Measurements from ENCODE around the gene ARHGEF10L. TPM values are rescaled to one million over a fixed set of nuclear protein-coding genes. Genes with fewer than 3 reads are reported as not detected.

The ARHGEF10L gene
- total RNA-seq, 2 experiments from 2014 or later: not detected

DNA sequence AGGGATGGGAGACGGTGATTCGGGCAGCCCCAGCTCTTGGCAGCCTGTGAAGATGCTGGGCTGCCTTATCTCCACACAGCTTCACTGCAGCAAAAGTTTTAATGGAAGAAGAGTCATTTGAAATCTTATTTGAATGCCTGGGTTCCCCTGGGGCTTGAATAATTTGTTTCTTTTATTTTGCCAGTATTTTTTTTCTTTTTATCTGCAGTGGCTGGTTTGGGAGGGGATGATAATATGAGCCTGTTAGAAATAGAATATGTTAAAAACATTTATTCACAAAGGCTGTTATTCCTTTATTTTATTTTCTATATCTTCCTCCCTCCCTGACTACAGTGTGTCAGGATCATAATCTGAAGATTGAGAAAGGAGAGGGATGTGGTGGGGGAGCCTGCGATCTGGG lies 103.4 kb downstream of the ARHGEF10L start:
- CTCF ChIA-PET: no interaction called here
- H3K36me3 Mint-ChIP-seq (ENCODE audit: low read depth): no peaks in the 10 kb centered on the region
- no peak overlapping the region for H3K4me3 Mint-ChIP-seq
- ATAC-seq (no peak), DNase-seq (no peak)
- H3K9me3 Mint-ChIP-seq (ENCODE audit: insufficient read depth): no peaks in the 10 kb centered on the region
- no peaks in the 10 kb centered on the region for H3K27me3 Mint-ChIP-seq (ENCODE audit: low read depth)
- POLR2A ChIA-PET: no interaction called here
- H3K27ac Mint-ChIP-seq: no peak overlapping the region
- no peaks in the 10 kb centered on the region for H3K4me1 Mint-ChIP-seq (ENCODE audit: low read depth)

DNA sequence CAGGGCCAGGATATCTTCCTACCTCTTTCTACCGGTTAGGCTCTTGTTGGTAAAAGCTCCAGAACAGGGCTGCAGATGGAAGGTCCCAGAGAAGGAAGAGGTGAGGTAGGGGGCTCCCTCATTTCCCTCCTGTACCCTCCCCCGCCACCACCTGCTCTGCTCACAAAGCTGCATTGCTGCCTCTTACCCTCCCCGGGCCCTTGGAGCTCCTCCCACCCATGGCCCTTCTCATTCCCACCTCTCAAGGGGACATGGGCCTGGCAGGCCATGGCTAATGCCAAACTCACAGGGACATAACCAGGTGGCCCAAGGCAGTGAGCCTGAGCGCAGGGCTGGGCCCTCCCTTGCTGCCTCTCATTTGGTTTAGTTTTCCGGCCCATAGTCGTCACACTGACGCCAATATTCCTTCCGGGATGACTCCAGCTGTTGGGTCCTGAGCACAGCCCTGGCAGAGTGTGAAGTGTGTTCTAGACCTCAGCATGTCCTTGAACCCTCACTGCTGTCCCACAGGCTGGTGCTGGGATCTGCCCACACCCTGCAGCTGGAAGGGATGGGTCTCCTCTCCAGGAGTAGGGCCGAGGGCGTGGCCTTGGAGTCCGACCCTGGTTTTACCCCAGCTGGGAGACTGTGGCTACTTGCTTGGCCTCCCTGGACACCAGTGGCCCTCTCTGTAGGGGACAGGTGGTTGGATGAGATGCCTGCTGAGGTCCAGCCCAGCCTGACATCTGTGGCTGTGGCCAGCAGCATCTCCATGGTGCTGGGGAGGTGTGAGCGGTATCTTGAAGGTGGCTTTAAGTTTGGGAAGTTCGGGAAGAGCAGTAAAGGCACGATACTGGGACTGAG lies 104.6 kb downstream of the ARHGEF10L start:
- no peaks in the 10 kb centered on the region for H3K9me3 Mint-ChIP-seq (ENCODE audit: insufficient read depth)
- no peak overlapping the region for H3K4me3 Mint-ChIP-seq
- ChIA-PET CTCF (no interaction called here), POLR2A (no interaction called here)
- no peaks in the 10 kb centered on the region for H3K27me3 Mint-ChIP-seq (ENCODE audit: low read depth)
- no peaks in the 10 kb centered on the region for H3K36me3 Mint-ChIP-seq (ENCODE audit: low read depth)
- H3K27ac Mint-ChIP-seq: no peak overlapping the region
- H3K4me1 Mint-ChIP-seq (ENCODE audit: low read depth): no peaks in the 10 kb centered on the region
- ATAC-seq (no peak), DNase-seq (no peak)

DNA sequence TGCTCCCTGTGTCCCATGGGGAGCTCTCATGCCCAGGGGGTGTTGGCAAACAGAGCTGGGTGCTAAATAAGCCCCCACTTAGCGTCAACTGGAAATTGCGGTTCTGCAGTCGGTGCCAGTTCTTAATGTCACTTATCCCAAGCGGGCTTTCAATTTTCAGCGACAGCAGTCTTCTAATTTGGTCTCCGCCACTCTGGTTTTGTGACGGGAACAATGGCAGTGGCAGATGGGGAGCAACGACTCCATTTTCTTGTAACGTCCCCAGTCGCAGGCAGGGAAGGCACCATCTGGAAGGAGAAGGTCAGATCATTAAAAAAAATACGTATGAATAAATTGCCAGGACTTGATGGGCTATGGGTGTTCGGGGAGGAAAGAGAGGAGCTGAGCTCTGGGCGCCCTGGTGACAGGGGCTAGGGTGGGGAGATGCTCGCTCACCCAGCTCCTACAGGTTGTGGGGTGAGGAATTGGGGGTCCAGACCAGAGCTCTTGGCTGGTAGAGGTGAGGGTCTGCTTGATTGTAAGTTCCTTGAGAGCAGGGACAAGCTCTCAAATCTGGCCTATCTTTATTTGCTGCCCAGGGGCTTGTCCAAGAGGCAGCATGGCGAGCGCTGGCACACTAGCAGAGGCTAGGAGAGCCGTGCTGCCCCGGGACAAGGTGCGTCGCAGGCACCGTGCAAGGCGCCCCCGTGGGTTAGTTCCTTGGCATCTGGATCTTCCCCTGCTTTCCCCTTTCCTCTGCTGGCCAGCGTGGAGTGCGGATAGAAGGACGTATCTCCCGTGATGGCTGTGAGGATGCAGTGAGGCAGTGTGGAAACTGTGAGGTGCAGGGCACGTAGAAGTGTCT lies 105.8 kb downstream of the ARHGEF10L start:
- Mint-ChIP-seq H3K4me3 (no peak overlapping the region), H3K36me3 (ENCODE audit: low read depth) (no peaks in the 10 kb centered on the region), H3K27ac (no peak overlapping the region), H3K4me1 (ENCODE audit: low read depth) (no peaks in the 10 kb centered on the region), H3K9me3 (ENCODE audit: insufficient read depth) (no peaks in the 10 kb centered on the region), H3K27me3 (ENCODE audit: low read depth) (no peaks in the 10 kb centered on the region)
- ChIA-PET POLR2A (no interaction called here), CTCF (no interaction called here)
- ATAC-seq (no peak), DNase-seq (no peak)

DNA sequence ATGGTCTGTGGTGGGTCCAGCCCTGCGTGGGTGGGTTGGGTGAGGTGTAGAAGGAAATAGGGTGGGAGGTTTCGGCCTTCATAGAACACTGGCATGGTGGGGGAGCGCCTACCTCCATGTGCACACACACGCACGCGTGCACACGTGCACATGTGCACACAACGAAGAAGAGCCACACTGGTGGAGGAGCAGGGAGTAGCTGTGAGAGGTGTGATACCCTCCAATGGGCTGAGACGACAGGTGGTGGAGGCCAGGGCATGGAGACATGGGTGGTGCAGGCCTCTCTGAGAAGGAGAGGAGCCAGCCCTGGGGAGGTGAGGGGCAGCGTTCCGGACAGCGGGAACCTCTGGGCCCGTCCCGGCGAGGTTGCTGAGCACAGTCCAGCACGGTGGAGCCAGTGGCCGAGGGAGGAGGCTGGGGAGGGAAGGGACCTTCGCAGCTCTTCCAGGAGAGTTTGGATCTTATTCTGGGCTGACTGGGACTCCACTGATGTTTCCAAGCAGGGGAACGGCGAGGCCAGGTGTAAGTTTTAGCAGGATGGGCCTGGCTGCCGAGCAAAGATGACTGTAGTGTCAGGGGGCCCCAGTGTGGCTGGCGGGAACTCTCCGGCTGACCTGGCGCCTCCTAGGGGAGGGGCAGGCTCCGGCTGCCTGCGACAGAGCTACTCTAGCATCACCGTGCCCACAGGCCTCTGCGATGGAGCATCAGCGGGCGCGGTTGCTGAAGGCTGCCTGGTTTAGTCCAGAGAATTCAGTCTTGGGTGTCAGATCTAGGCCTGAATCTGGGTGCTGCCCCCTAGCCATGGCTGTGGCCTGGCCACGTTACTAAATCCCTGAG lies 107.2 kb downstream of the ARHGEF10L start:
- ChIA-PET CTCF (no interaction called here), POLR2A (no interaction called here)
- ATAC-seq: no peak
- Mint-ChIP-seq H3K27ac (no peak overlapping the region), H3K9me3 (ENCODE audit: insufficient read depth) (no peaks in the 10 kb centered on the region), H3K4me1 (ENCODE audit: low read depth) (no peaks in the 10 kb centered on the region), H3K27me3 (ENCODE audit: low read depth) (no peaks in the 10 kb centered on the region), H3K36me3 (ENCODE audit: low read depth) (no peaks in the 10 kb centered on the region), H3K4me3 (no peak overlapping the region)
- no peak for DNase-seq

DNA sequence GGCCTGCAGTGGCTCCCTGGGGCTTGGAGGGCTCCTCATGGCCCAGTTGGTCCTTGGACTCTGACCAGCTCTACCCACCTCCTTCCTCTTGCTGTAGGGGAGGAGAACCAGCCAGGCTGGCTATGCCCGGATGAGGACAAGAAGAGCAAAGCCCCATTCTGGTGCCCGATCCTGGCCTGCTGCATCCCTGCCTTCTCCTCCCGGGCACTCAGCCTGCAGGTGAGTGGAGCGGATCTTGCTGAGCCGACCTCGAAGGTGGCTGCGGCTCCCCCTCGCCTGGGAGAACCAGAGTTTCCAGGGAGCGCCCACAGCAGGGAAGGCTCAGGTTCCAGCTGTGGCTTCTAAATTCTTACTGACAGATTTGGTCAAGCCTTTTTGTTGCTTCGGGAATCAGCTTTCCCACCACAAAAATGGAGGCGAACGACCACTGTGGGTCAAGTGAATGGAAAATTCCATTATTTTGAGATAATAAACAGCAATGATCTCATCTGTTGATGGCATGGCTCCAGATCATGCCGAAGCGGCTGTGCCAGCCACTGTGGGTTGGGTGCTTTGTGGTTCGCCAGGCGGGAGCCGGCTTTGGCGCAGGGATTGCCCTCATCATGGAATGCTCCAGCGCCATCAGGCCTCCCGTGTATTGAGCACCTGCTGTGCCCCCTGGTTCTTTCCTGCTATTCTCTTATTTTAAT lies 109.1 kb downstream of the ARHGEF10L start:
- H3K4me3 Mint-ChIP-seq: no peak overlapping the region
- ChIA-PET CTCF (no interaction called here), POLR2A (no interaction called here)
- H3K36me3 Mint-ChIP-seq (ENCODE audit: low read depth): no peaks in the 10 kb centered on the region
- no peak overlapping the region for H3K27ac Mint-ChIP-seq
- H3K9me3 Mint-ChIP-seq (ENCODE audit: insufficient read depth): no peaks in the 10 kb centered on the region
- DNase-seq (no peak), ATAC-seq (no peak)
- no peaks in the 10 kb centered on the region for H3K27me3 Mint-ChIP-seq (ENCODE audit: low read depth)
- H3K4me1 Mint-ChIP-seq (ENCODE audit: low read depth): no peaks in the 10 kb centered on the region

DNA sequence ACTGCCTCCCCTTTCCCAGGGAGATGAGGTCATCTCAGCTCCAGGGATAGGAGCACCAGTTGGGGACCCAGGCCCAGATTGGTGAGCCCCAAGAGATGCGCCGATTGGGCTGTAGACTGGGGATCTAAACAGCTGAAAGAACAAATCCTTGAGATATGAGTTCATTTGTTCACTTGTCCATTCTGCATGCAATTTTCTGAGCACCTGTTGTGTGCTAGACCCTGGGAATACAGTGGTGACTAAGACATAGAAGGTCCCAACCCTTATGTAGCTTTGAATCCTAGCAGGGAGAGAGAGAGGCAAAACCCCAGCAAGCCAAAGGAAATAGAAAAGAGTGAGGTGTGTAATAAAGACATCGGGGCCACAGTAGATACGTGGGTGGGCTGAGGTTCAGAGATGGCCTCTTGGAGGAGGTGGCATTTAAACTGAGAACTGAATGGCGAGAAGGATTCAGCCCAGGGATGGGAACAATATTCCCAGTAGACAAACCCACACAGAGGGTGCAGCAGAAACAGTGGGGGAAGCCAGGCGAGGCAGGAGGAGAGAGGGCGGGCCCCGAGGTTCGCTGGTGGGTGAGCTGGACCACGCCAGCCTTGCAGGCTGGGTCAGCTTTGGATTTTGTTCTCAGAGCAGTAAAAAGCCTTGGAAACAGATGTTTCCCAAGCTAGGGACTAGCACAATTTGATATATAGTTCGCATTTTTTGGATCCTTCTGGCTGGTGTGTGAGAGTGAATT lies 110.0 kb downstream of the ARHGEF10L start:
- POLR2A ChIA-PET: no interaction called here
- ATAC-seq (no peak), DNase-seq (no peak)
- no peaks in the 10 kb centered on the region for H3K9me3 Mint-ChIP-seq (ENCODE audit: insufficient read depth)
- CTCF ChIA-PET: no interaction called here
- H3K4me3 Mint-ChIP-seq: no peak overlapping the region
- no peak overlapping the region for H3K27ac Mint-ChIP-seq
- no peaks in the 10 kb centered on the region for H3K4me1 Mint-ChIP-seq (ENCODE audit: low read depth)
- no peaks in the 10 kb centered on the region for H3K36me3 Mint-ChIP-seq (ENCODE audit: low read depth)
- H3K27me3 Mint-ChIP-seq (ENCODE audit: low read depth): no peaks in the 10 kb centered on the region

DNA sequence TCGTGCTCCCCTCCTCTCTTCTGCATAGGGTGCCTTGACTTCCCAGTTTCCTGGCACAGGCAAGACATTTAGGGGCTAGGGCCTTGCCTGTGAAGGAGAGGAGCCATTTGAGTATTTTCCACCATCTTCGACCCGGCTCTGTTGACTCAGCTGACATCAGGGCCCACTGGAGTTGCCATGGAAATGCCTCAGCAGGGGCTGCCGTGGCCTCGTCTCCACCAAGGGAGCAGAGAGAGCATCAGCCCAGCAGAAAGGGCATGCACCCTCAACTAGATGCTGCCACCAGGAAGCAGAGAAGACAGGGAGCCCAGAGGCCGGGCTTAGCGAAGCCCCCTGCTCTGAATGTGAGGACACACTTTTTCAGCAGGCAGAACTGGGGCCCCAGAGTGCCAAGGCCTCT lies 113.8 kb downstream of the ARHGEF10L start:
- H3K4me3 Mint-ChIP-seq: no peak overlapping the region
- DNase-seq: no peak
- no peaks in the 10 kb centered on the region for H3K36me3 Mint-ChIP-seq (ENCODE audit: low read depth)
- no peaks in the 10 kb centered on the region for H3K4me1 Mint-ChIP-seq (ENCODE audit: low read depth)
- H3K27me3 Mint-ChIP-seq (ENCODE audit: low read depth): no peaks in the 10 kb centered on the region
- ChIA-PET POLR2A (no interaction called here), CTCF (no interaction called here)
- ATAC-seq: no peak
- H3K27ac Mint-ChIP-seq: no peak overlapping the region
- no peaks in the 10 kb centered on the region for H3K9me3 Mint-ChIP-seq (ENCODE audit: insufficient read depth)

DNA sequence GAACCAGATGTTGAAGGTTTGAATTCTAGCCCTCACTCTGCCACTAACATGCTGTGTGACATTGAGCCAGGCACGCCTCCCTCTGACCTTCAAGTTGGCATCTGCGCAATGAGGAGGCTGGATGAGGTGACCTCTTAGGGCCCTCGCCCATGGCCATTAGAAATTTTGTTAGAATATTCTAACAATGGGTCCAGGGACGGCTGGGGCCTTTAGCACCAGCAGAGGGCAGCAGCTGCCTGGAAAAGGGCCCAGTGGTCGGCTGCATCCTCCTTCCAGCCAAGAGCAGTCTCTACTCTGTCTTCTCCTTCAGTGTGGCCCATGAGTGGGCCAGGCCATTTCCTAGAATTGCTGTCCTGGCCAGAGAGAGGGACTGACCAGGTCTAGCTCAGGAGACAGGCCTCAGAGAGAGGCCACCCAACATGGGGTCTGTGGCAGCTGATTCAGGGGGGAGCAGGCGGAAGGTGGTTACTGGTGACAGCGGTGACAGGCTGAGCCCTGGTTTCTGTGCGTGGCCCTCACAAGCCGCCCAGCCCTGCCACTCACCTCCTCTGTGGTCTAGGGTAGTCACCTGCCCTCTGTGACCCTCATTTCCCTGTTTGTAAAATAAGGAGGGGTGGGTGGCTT lies 114.3 kb downstream of the ARHGEF10L start:
- POLR2A ChIA-PET: no interaction called here
- Mint-ChIP-seq H3K27ac (no peak overlapping the region), H3K36me3 (ENCODE audit: low read depth) (no peaks in the 10 kb centered on the region), H3K4me3 (no peak overlapping the region), H3K4me1 (ENCODE audit: low read depth) (no peaks in the 10 kb centered on the region), H3K27me3 (ENCODE audit: low read depth) (no peaks in the 10 kb centered on the region), H3K9me3 (ENCODE audit: insufficient read depth) (no peaks in the 10 kb centered on the region)
- DNase-seq (peak; percentile 35), ATAC-seq (no peak)
- CTCF ChIA-PET: no interaction called here

DNA sequence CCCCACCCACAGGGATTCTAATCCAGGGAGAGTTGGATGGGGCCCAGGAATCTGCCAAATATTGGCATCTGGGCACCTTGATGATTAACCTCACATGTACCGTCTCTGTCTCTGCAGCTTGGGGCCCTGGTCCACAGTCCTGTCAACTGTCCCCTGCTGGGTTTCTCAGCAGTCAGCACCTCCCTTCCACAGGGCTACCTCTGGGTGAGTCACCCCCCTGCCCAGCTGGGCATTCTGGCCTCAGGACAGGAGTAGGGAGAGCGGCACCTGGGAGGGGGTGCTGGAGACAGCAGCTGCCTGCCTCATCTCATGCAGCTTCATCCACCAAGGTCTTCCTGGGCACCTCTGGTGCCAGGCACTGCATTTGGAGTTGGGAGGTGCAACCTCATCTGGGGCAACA lies 115.0 kb downstream of the ARHGEF10L start:
- ChIA-PET CTCF (no interaction called here), POLR2A (no interaction called here)
- ATAC-seq (no peak), DNase-seq (no peak)
- H3K4me1 Mint-ChIP-seq (ENCODE audit: low read depth): no peaks in the 10 kb centered on the region
- no peaks in the 10 kb centered on the region for H3K36me3 Mint-ChIP-seq (ENCODE audit: low read depth)
- no peak overlapping the region for H3K4me3 Mint-ChIP-seq
- no peak overlapping the region for H3K27ac Mint-ChIP-seq
- H3K9me3 Mint-ChIP-seq (ENCODE audit: insufficient read depth): no peaks in the 10 kb centered on the region
- no peaks in the 10 kb centered on the region for H3K27me3 Mint-ChIP-seq (ENCODE audit: low read depth)

DNA sequence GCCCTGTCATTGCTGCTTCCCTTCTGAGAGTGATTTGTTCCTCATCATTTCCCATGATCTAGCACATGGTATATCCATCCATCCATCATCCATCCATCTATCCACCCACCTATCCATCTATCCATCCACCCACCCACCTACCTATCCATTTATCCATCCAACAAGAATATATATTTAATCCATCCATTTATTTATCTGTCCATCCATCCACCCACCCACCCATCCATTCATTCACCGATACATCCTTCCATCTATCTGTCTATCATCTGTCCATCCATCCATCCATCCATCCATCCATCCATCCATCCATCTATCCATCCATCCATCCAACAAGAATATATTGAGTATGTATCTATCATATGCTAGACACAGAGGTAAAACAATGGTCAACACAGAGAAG lies 115.7 kb downstream of the ARHGEF10L start:
- no peaks in the 10 kb centered on the region for H3K36me3 Mint-ChIP-seq (ENCODE audit: low read depth)

DNA sequence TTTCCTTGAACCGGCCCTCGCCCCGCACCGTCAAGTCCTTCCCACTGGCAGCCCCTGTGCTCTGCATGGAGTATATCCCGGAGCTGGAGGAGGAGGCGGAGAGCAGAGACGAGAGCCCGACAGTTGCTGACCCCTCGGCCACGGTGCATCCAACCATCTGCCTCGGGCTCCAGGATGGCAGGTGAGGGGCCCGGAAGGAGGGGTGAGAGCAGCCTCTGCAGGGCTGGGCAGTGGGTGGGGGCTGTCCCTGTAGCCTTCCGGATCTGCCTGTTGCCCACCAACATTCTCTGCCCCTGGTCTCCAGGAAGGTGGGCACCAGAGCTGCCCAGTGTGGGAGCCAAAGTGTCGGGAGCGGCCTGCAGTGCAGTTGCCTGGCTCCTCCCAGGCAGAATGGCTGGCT lies 116.4 kb downstream of the ARHGEF10L start:
- no peaks in the 10 kb centered on the region for H3K4me1 Mint-ChIP-seq (ENCODE audit: low read depth)
- ATAC-seq (no peak), DNase-seq (no peak)
- no peaks in the 10 kb centered on the region for H3K9me3 Mint-ChIP-seq (ENCODE audit: insufficient read depth)
- no peaks in the 10 kb centered on the region for H3K36me3 Mint-ChIP-seq (ENCODE audit: low read depth)
- no peaks in the 10 kb centered on the region for H3K27me3 Mint-ChIP-seq (ENCODE audit: low read depth)
- POLR2A ChIA-PET: no interaction called here
- CTCF ChIA-PET: no interaction called here
- no peak overlapping the region for H3K4me3 Mint-ChIP-seq
- no peak overlapping the region for H3K27ac Mint-ChIP-seq

More for the DNA sequence above, 115.7 kb downstream of the ARHGEF10L start:
- Mint-ChIP-seq H3K4me1 (ENCODE audit: low read depth) (no peaks in the 10 kb centered on the region), H3K27me3 (ENCODE audit: low read depth) (no peaks in the 10 kb centered on the region), H3K27ac (no peak overlapping the region), H3K4me3 (no peak overlapping the region), H3K9me3 (ENCODE audit: insufficient read depth) (no peaks in the 10 kb centered on the region)
- CTCF ChIA-PET: no interaction called here
- DNase-seq (no peak), ATAC-seq (no peak)
- POLR2A ChIA-PET: no interaction called here
